NCI-H2196 (cell line): Measurements from ENCODE around the gene NFAT5.

ENCODE experiments used
- DNase-seq: peaks from one replicate; lab custom pipeline; 2025; ENCODE audit not compliant: unreplicated experiment; lab: John Stamatoyannopoulos, UW

NFAT5 gene

DNA sequence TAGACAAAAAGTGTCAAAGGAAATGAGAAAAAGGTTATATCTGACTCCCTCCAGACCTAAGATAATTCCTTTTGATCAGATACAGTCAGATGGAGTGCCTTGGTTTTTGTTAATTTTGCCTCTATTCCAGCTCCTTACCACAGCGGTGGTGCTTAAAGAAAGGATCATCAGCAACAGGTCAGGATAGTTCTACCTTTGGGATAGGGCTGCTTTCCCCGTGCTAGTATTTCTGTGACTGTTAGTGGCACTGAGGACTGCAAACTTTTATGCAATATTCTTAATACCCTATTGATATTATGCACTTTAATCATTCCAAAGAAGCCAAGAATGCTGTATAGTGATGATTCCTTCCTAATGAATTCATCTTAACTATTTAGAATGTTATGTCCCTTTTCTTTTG, 136.1 kb downstream of the NFAT5 start:
- no peak for DNase-seq

DNA sequence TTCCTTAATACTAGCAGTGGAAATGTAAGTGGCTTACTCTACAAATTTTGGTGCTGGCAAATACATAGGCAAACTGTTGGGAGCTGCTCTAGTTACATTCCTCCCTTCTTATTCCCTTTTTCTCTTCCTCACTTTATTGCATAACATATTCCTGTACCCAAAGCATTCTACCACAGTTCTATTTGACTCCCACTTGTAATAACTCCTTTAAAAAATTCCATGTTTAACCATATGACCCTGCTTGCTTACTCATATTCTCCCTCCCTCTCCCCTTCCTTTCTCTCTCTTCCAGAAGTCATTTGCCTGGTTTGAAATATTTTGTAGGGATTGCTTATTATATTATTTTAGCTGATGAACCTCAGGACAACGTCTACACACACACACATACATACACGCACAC, 137.9 kb downstream of the NFAT5 start:
- no peak for DNase-seq

GRCh38 chr16:69706256-69706974, 140.6 kb downstream of the NFAT5 start:
- no peak for DNase-seq

DNA sequence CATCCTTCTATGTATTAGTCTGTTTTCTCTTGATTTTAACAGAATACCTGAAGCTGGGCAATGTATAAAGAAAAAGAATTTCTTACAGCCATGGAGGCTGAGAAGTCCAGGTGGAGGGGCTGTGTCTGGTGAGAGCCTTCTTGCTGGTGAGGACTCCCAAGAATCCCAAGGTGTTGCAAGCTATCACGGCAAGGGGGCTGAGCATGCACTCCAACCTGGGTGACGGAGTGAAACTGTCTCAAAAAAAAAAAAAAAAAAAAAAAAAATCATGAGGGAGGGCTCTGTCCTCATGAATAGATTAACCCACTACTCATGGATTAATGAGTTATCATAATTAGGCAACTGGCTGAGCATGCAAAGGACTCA, 141.2 kb downstream of the NFAT5 start:
- no peak for DNase-seq

- no peak for DNase-seq
Measured at GRCh38 chr16:69707920-69708683, 142.3 kb downstream of the NFAT5 start.

DNA sequence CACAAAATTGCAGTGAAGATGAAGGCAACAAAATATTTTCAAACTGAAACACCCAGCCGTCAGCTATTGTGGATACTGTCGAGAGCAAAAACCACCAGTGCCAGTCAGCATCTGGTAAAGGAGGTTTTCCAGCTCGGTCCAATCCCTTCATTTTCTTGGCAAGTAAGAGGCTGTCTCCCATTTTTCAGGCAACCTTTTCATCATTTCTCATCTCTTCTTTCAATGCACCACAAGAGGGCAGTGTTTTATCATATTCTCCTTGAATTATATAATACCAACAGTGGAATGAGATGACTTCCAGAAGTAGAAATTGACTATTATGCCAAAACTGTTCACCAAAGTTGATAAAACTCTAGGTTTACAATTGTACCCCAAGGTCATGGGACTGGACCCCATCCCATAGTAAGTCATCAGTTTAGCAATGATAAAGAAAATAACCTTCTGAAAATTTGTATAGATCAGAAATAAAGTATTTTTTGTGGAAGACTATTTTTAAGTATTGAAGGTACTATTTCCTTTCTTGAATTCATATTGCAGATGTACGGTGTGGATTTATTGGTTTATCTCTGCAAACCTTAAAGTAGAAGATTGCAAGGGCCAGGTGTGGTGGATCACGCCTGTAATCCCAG, 143.8 kb downstream of the NFAT5 start:
- peak; percentile 46 for DNase-seq

DNA sequence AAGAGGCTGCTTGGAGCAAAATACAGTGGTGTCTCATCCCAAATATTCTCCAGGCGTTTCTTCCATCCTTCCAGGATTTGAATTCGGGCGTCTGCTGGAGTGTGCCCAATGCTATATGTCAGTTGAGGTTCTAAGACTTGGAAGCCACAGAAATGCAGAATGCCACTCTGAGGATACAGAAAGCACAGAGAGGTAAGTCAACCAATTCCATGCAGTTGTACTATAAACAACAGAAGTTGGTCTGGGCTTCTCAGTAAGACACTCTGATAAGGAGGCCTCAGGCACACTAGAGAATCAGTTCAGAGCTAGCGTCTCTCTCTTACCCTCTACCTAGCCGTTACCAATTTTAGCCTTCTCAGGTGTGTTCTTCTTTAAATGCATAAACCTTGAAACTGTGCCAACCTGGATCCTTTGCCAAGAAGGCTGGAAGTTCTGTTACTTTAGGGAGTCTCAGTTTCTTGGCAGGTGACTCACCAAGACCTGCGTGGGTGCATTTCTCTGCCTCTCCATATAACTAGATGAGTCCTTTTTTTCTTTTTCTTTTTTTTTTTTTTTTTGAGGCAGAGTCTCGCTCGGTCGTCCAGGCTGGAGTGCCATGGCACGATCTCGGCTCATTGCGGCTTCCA, 145.5 kb downstream of the NFAT5 start:
- DNase-seq = peak; percentile 0

GRCh38 chr16:69712277-69712676, 146.5 kb downstream of the NFAT5 start:
- no peak for DNase-seq

DNA sequence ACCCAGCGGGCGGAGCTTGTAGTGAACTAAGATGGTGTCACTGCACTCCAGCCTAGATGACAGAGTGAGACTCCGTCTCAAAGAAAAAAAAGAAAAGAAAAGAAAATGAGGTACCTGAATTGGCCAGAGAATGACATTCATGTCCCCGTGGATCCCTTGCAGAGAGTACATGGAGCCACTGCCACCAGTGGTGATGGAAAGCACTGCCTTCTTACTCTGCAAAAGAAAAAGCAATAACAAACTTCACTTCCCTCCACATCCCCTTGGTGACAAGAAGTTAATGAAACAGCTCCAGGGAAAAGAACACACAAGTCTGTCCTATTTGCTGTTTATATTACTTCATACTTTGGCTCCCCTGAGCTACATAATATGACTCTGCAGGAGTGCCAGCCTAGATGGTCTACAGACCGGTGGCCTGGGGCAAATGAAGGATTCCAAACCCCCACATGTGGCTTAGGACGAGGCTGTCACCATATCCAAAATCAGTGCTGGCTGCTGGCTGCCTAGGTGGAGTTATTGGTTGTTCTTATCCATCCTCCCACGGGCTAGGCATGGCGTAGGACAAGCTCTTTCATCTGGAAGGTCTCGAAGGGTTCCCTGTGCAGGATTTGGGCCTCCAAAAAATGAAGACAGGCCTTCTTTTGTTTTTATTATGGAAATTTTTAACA, 147.3 kb downstream of the NFAT5 start:
- no peak for DNase-seq

GRCh38 chr16:69717066-69717465, 151.3 kb downstream of the NFAT5 start:
- DNase-seq = no peak

GRCh38 chr16:69718111-69718764, 152.5 kb downstream of the NFAT5 start:
- no peak for DNase-seq

- no peak for DNase-seq
Measured at GRCh38 chr16:69720822-69721430, 155.2 kb downstream of the NFAT5 start.

- no peak for DNase-seq
Measured at GRCh38 chr16:69721441-69721957, 155.7 kb downstream of the NFAT5 start.

GRCh38 chr16:69724414-69724873, 158.7 kb downstream of the NFAT5 start:
- DNase-seq = no peak

- DNase-seq = no peak
Measured at GRCh38 chr16:69724981-69725479, 159.3 kb downstream of the NFAT5 start.

- DNase-seq = no peak
Measured at GRCh38 chr16:69725480-69726312, 159.9 kb downstream of the NFAT5 start.

GRCh38 chr16:69726313-69727060, 160.7 kb downstream of the NFAT5 start, which contains the start of gene NQO1:
NQO1 (minus strand) TSS chr16:69726560; CDS start chr16:69726439, 121 bp downstream.
- DNase-seq = peak; percentile 79

DNA sequence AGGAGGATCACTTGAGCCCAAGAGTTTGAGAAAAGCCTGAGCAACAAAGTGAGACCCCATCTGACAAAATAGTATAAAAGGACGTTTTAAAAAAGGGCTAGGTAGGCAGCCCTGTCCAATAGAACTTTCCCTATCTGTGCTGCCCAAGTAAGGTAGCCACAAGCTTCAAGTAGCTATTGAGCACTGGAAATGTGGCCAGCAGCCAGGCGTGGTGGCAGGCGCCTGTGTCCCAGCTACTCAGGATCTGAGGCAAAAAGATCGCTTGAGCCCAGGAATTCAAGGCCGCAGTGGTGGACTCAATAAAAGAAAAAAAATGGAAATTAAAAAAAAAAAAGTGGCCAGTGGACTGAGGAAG, 162.1 kb downstream of the NFAT5 start:
- DNase-seq = peak; percentile 8
